ENCODE measurements around the gene ANKS1A. TPM values are rescaled to one million over a fixed set of nuclear protein-coding genes. Genes with fewer than 3 reads are reported as not detected.

Gene ANKS1A
- total RNA-seq, 1 experiment from 2014 or later = 35.0 TPM

DNA sequence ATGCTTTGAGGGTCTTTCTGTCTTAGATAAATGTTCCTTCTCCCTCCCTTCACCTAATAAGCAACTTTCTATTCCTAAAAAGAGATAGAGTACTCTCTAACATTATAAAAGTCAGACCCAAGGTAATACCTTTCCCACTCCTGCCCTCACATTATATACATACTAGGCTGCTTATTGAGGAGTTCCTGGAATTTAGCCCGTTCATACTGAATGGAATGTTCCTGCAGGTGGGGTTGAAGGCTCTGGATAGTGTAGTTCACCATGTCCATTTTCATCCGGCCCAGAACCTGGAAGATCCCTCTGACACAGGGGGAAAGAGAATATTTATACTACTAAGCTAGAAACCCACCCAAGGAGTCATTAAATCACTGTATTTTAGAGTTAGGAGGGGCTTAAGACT, 231.7 kb downstream of the ANKS1A start:
- ChIA-PET CTCF (no interaction called here), POLR2A (no interaction called here)
- Mint-ChIP-seq H3K27me3 (ENCODE audit: low read depth) (no peaks in the 10 kb centered on the region; the same call in 1 of the 2 replicates), H3K4me3 (no peak overlapping the region), H3K9me3 (peaks cover 10% of the 10 kb centered on the region; the same call in 1 of the 2 replicates), H3K4me1 (no peaks in the 10 kb centered on the region), H3K36me3 (no peaks in the 10 kb centered on the region), H3K27ac (no peak overlapping the region)
- no peak for ATAC-seq
- TF ChIP-seq, protein P1, sequence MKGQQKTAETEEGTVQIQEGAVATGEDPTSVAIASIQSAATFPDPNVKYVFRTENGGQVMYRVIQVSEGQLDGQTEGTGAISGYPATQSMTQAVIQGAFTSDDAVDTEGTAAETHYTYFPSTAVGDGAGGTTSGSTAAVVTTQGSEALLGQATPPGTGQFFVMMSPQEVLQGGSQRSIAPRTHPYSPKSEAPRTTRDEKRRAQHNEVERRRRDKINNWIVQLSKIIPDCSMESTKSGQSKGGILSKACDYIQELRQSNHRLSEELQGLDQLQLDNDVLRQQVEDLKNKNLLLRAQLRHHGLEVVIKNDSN (CRISPR knock-in tag; IDR thresholded peaks at IDR 0.05) = no peak
- no peak for TF ChIP-seq ZNF425 (CRISPR knock-in tag; conservative IDR thresholded peaks at IDR 0.05)
- no peak for TF ChIP-seq ESRRA (CRISPR knock-in tag; IDR thresholded peaks at IDR 0.05; ENCODE audit: borderline replicate concordance)
- TF ChIP-seq, protein P2, sequence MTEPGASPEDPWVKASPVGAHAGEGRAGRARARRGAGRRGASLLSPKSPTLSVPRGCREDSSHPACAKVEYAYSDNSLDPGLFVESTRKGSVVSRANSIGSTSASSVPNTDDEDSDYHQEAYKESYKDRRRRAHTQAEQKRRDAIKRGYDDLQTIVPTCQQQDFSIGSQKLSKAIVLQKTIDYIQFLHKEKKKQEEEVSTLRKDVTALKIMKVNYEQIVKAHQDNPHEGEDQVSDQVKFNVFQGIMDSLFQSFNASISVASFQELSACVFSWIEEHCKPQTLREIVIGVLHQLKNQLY (CRISPR knock-in tag; IDR thresholded peaks at IDR 0.05) = no peak
- no peak for TF ChIP-seq SMAD3 (CRISPR knock-in tag; IDR thresholded peaks at IDR 0.05; ENCODE audit: borderline replicate concordance)
- no peak for TF ChIP-seq TCF7 (CRISPR knock-in tag; IDR thresholded peaks at IDR 0.05; ENCODE audit: low read depth)
- TF ChIP-seq, protein P3, sequence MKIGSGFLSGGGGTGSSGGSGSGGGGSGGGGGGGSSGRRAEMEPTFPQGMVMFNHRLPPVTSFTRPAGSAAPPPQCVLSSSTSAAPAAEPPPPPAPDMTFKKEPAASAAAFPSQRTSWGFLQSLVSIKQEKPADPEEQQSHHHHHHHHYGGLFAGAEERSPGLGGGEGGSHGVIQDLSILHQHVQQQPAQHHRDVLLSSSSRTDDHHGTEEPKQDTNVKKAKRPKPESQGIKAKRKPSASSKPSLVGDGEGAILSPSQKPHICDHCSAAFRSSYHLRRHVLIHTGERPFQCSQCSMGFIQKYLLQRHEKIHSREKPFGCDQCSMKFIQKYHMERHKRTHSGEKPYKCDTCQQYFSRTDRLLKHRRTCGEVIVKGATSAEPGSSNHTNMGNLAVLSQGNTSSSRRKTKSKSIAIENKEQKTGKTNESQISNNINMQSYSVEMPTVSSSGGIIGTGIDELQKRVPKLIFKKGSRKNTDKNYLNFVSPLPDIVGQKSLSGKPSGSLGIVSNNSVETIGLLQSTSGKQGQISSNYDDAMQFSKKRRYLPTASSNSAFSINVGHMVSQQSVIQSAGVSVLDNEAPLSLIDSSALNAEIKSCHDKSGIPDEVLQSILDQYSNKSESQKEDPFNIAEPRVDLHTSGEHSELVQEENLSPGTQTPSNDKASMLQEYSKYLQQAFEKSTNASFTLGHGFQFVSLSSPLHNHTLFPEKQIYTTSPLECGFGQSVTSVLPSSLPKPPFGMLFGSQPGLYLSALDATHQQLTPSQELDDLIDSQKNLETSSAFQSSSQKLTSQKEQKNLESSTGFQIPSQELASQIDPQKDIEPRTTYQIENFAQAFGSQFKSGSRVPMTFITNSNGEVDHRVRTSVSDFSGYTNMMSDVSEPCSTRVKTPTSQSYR (CRISPR knock-in tag; IDR thresholded peaks at IDR 0.05) = no peak
- TF ChIP-seq TEAD4 (CRISPR knock-in tag; IDR thresholded peaks at IDR 0.05) = no peak
- TF ChIP-seq NFYB (CRISPR knock-in tag; conservative IDR thresholded peaks at IDR 0.05; ENCODE audit: low read depth) = no peak
- no peak for TF ChIP-seq SP1 (CRISPR knock-in tag; conservative IDR thresholded peaks at IDR 0.05)
- no peak for DNase-seq (ENCODE audit: low spot score)

- DNase-seq (ENCODE audit: low spot score) = no peak
- no peak for ATAC-seq
- POLR2A ChIA-PET = no interaction called here
- Mint-ChIP-seq H3K4me3 (no peak overlapping the region), H3K4me1 (no peaks in the 10 kb centered on the region), H3K27me3 (ENCODE audit: low read depth) (no peaks in the 10 kb centered on the region; the same call in 1 of the 2 replicates), H3K36me3 (no peaks in the 10 kb centered on the region), H3K27ac (no peak overlapping the region), H3K9me3 (peaks cover 10% of the 10 kb centered on the region; the same call in 1 of the 2 replicates)
- CTCF ChIA-PET = no interaction called here
- no peak for TF ChIP-seq ARID4B (CRISPR knock-in tag; IDR thresholded peaks at IDR 0.05; ENCODE audit: borderline replicate concordance)
- TF ChIP-seq OVOL2 (CRISPR knock-in tag; IDR thresholded peaks at IDR 0.05; ENCODE audit: borderline replicate concordance) = no peak
- TF ChIP-seq TEAD4 (CRISPR knock-in tag; IDR thresholded peaks at IDR 0.05) = no peak
- no peak for TF ChIP-seq NFATC4 (CRISPR knock-in tag; IDR thresholded peaks at IDR 0.05)
- TF ChIP-seq GRHL2 (CRISPR knock-in tag; IDR thresholded peaks at IDR 0.05; ENCODE audit: insufficient replicate concordance, severe bottlenecking) = no peak
- TF ChIP-seq, protein P4, sequence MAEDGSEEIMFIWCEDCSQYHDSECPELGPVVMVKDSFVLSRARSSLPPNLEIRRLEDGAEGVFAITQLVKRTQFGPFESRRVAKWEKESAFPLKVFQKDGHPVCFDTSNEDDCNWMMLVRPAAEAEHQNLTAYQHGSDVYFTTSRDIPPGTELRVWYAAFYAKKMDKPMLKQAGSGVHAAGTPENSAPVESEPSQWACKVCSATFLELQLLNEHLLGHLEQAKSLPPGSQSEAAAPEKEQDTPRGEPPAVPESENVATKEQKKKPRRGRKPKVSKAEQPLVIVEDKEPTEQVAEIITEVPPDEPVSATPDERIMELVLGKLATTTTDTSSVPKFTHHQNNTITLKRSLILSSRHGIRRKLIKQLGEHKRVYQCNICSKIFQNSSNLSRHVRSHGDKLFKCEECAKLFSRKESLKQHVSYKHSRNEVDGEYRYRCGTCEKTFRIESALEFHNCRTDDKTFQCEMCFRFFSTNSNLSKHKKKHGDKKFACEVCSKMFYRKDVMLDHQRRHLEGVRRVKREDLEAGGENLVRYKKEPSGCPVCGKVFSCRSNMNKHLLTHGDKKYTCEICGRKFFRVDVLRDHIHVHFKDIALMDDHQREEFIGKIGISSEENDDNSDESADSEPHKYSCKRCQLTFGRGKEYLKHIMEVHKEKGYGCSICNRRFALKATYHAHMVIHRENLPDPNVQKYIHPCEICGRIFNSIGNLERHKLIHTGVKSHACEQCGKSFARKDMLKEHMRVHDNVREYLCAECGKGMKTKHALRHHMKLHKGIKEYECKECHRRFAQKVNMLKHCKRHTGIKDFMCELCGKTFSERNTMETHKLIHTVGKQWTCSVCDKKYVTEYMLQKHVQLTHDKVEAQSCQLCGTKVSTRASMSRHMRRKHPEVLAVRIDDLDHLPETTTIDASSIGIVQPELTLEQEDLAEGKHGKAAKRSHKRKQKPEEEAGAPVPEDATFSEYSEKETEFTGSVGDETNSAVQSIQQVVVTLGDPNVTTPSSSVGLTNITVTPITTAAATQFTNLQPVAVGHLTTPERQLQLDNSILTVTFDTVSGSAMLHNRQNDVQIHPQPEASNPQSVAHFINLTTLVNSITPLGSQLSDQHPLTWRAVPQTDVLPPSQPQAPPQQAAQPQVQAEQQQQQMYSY (CRISPR knock-in tag; IDR thresholded peaks at IDR 0.05) = no peak
- TF ChIP-seq, protein P5, sequence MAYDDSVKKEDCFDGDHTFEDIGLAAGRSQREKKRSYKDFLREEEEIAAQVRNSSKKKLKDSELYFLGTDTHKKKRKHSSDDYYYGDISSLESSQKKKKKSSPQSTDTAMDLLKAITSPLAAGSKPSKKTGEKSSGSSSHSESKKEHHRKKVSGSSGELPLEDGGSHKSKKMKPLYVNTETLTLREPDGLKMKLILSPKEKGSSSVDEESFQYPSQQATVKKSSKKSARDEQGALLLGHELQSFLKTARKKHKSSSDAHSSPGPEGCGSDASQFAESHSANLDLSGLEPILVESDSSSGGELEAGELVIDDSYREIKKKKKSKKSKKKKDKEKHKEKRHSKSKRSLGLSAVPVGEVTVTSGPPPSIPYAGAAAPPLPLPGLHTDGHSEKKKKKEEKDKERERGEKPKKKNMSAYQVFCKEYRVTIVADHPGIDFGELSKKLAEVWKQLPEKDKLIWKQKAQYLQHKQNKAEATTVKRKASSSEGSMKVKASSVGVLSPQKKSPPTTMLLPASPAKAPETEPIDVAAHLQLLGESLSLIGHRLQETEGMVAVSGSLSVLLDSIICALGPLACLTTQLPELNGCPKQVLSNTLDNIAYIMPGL (CRISPR knock-in tag; IDR thresholded peaks at IDR 0.05) = no peak
- TF ChIP-seq FOXP1 (CRISPR knock-in tag; IDR thresholded peaks at IDR 0.05; ENCODE audit: borderline replicate concordance) = no peak
- no peak for TF ChIP-seq ZNF263 (CRISPR knock-in tag; IDR thresholded peaks at IDR 0.05; ENCODE audit: low read depth)
These were observed 235.3 kb downstream of the ANKS1A start for GRCh38 chr6:35124356-35124755.

Measured in WTC11 (cell line).